ENCODE results near the gene NADK2. TPM values are rescaled to one million over a fixed set of nuclear protein-coding genes. Genes with fewer than 3 reads are reported as not detected.

NADK2 gene, protein sequence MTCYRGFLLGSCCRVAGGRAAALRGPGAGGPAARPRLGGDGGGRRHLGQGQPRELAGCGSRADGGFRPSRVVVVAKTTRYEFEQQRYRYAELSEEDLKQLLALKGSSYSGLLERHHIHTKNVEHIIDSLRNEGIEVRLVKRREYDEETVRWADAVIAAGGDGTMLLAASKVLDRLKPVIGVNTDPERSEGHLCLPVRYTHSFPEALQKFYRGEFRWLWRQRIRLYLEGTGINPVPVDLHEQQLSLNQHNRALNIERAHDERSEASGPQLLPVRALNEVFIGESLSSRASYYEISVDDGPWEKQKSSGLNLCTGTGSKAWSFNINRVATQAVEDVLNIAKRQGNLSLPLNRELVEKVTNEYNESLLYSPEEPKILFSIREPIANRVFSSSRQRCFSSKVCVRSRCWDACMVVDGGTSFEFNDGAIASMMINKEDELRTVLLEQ
- total RNA-seq (2022; extraction: Qiagen RNA extraction; ENCODE audit: low read depth) = 7.2 to 12.8 TPM (median 12.3 TPM) in 5 replicates

DNA sequence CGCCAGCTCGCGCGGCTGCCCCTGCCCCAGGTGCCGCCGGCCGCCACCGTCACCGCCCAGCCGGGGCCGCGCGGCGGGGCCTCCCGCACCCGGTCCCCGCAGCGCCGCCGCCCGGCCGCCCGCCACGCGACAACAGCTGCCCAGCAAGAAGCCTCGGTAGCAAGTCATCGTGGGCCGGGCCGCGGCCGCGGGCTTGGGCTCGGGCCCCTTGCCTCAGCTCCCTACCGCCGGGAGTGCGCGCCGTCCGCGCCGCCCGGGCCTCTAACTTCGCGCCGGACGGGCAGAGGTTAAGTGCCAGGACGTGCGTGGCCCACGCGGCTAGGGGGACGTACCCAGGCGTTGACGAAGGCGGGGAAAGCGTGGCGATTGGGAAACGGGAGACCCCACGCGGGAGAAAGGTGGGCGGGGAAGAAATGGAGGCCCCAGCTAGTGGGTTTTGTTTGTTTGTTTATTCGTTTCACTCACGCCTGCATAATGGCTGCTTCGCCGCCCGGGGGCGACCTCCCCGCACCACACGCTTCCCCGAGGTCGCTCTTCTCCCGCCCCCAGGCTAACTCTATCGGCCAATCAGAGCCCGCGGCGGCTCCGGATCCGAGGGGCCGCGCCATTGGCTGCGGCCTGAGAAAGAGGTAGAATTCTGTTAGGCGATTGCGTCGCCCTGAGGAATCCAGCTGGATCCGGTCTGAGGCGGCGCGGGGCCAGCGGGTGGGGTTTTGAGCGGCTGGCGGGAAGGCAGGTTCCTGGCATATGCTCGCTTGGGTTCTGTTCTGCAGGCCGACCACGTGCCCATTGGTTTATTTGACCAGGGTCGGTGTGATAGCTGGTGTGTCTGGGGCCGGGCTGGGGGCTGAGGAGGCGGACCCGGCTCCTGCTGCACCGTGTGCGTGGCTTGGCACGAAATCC, at the start of gene NADK2:
NADK2 (minus strand) TSS at position 295 of the 903 bp plus-strand sequence; CDS start at position 168, 127 bp downstream.

DNA sequence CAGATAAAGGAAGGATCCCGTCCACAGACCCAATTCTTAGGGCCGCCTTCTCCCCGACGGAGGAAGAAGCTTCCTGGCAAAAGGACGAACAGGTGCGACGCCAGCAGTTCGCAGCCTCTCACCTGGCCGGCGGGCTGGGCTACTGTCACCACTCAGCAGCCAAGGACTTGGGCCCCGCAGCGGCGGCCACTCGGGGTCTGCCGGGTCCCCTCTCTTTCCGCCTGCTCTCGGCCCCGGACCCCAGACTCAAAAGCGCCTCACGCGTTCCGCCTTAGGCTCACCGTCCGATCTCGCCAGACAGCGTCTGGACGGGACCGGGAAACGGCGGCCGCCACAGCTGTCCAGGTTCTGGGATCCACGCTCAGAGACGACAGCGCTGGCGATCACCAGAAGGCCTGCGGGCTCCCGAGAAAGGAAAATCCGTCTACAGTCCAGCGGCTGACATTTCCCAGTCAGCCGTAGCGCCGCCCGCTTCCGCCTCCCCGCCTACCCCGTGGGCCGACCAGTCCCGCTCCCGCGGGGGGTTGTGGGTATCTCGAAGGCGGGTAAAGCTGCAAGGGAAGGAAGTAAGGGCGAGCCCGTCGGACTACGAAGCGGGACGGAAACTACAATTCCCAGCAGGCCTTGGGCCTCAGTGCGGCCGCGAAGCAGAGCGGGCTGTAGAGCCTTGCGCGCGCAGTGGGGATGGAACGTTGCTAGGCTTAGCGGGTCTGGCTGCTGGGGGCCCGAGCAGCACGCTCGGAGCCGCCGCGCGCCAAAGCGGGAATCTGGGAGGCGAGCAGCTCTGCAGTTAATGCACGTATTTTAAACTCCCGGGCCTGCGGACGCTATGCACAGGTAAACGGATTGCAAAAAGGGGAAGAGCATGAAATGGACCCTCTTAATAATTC, 90.0 kb downstream of the NADK2 start, which contains the start of the genes LMBRD2 and SKP2:
LMBRD2 (minus strand) TSS at position 454 of the 890 bp plus-strand sequence. CDS start 8,538 bp downstream, outside the sequence.
SKP2 (plus strand) TSS at position 678 of the 890 bp plus-strand sequence; CDS start at position 830, 152 bp downstream.

Other genes with a start within 250 kb of the NADK2 start
- gene UGT3A2, start 175.0 kb downstream of the NADK2 start, total RNA-seq (2022; extraction: Qiagen RNA extraction; ENCODE audit: low read depth) = not detected in 5 replicates
- 0.93 to 2.5 TPM (median 1.6 TPM) in 5 replicates for gene LMBRD2, start 90.0 kb downstream of the NADK2 start, total RNA-seq (2022; extraction: Qiagen RNA extraction; ENCODE audit: low read depth)
- gene SKP2, start 89.8 kb downstream of the NADK2 start, total RNA-seq (2022; extraction: Qiagen RNA extraction; ENCODE audit: low read depth) = 17.0 to 22.7 TPM (median 19.0 TPM) in 5 replicates
- not detected in 5 replicates for gene RANBP3L, start 60.0 kb upstream of the NADK2 start, total RNA-seq (2022; extraction: Qiagen RNA extraction; ENCODE audit: low read depth)

All from A549 treated with RU486 at 1 μM for 4 hours (cell line).